HG02981 (cell line): ENCODE results near the gene DUOX2.
"Not testable (repeated sequence)": the region's sequence is repeated elsewhere in the genome, so short reads cannot be mapped to it uniquely, and the experiment has no call there.

Source experiments
- ATAC-seq: cut with Tn5 transposase; IDR thresholded peaks from one replicate; pipeline ENCODE4 v1.9.1; 2021; ENCODE audit warnings: mild to moderate bottlenecking, moderate library complexity; ENCODE audit not compliant: unreplicated experiment

The DUOX2 gene

DNA sequence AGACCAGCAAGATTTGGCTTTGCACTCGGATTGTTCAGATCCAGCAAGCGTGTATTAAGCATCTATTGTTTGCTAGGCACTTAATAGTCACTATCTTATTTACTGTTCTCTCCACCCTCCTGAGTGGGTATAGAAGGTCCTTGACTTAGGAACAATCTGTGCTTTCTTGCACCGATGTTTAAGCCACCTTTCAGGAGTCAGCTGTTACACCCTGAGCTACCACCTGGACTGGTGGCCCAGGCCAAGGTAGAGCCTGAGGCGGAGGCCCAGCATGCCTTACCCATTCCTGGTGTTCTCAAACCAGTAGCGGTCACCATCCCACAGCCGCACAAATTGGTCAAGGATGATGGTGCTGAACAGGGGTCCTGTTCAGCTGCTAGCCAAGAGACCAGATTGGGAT lies 25.8 kb upstream of the DUOX2 start:
- ATAC-seq, result no peak

GRCh38 chr15:45138814-45139765 lies 25.1 kb upstream of the DUOX2 start:
- ATAC-seq, result no peak

DNA sequence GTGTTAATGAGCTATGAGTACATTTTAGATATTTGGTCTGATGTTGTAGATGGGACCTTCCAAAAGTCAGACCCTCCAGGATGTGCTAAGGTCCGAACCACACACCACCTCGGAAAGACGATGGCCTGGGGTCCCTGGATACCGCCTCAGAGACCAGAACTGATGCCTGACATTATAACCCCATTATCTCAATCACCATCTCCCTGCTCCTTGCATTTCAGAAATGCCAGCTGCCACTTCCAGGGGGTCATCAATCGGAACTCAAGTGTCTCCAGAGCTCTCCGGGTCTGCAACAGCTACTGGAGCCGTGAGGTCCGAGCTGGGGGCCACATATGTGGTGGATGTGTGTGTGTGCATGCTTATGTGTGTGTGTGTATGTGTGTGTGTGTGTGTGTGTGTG lies 23.7 kb upstream of the DUOX2 start:
- ATAC-seq, result no peak

GRCh38 chr15:45136378-45136764 lies 22.4 kb upstream of the DUOX2 start:
- no peak for ATAC-seq

- ATAC-seq, result not testable (repeated sequence)
These were observed 21.9 kb upstream of the DUOX2 start for GRCh38 chr15:45135705-45136377.

- ATAC-seq, result no peak
These were observed 21.0 kb upstream of the DUOX2 start for GRCh38 chr15:45134682-45135604.

DNA sequence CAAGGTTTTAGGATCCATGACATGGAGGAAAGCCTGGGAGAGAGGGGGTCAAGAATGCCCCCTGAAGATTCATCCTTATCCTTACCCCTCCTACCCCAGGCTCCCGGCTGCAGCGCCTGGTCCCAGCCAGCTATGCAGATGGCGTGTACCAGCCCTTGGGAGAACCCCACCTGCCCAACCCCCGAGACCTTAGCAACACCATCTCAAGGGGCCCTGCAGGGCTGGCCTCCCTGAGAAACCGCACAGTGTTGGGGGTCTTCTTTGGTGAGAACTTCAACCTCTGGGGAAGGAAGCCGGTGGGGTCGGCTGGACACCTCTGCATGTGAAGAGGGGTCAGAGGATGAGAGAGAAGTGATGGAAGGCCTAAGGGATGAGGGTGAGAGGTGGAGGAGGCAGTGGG lies 20.1 kb upstream of the DUOX2 start:
- no peak for ATAC-seq

- no peak for ATAC-seq
These were observed 19.6 kb upstream of the DUOX2 start for GRCh38 chr15:45133561-45133920.

GRCh38 chr15:45132844-45133560 lies 19.0 kb upstream of the DUOX2 start:
- ATAC-seq, result no peak

GRCh38 chr15:45131510-45131909 lies 17.5 kb upstream of the DUOX2 start:
- ATAC-seq, result no peak

- ATAC-seq, result no peak
These were observed 16.5 kb upstream of the DUOX2 start for GRCh38 chr15:45130291-45131000.

DNA sequence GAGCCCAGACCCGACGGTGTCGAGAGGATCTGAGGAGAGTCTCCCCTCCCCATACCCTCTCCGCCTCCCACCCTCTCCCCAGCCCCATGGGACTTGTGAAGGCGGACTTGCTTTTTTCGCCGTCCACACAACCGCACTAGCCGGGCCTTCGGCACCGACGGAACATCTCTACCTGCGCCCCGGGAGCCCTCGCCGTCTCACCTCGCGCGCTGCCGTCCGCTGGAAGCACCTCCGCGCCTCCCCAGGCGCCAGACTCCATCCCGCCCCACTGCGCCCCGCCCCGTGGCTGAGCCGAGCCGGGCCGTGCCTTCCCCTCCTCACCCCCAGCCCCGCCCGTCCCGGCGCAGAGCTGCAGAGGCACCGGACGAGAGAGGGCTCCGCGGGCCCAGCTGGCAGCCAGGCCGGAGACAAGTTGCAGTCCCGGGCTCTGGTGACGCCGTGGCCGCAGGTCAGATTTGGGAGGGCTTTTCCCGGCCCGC lies 15.7 kb upstream of the DUOX2 start, which contains the start of the genes DUOX1 and DUOXA1:
TSS of gene DUOX1 (plus strand) at position 344 of the 479 bp plus-strand sequence. CDS start 1,973 bp downstream, outside the sequence.
TSS of gene DUOXA1 (minus strand) at position 229 of the 479 bp plus-strand sequence. CDS start 6,865 bp downstream, outside the sequence.
- ATAC-seq, result no peak

DNA sequence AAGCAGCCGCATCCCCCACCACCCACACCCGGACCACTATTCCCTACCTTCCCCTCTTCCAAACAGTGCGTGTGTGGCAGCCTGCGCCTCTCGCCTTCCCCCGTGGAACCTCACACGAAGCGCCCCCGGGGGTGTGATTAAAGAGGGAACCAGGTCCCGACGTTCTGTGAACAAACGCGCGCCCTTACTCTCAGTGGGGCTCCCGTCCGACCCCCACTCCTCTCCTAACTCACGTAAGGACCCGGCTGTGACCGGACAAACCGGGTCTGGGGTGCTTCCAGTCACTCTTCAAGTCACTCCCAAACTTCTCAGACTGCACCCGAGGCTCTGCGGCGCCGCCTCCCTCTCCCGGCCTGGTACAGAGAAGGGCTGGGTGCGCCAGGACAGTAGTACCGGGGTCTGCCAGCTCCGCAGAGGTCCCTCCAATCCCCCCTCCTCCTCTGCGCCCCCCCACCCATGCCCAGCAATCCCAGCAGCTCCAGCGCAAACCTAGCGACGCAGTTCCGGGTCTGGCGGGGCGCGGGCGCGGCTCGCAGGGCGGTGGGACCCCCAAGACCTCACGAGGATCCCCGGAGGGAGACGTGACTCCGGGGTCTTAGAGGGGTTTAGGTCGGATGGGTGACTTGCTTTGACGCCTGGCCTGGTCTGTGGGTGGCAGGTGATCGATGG lies 15.1 kb upstream of the DUOX2 start:
- ATAC-seq, result no peak

DNA sequence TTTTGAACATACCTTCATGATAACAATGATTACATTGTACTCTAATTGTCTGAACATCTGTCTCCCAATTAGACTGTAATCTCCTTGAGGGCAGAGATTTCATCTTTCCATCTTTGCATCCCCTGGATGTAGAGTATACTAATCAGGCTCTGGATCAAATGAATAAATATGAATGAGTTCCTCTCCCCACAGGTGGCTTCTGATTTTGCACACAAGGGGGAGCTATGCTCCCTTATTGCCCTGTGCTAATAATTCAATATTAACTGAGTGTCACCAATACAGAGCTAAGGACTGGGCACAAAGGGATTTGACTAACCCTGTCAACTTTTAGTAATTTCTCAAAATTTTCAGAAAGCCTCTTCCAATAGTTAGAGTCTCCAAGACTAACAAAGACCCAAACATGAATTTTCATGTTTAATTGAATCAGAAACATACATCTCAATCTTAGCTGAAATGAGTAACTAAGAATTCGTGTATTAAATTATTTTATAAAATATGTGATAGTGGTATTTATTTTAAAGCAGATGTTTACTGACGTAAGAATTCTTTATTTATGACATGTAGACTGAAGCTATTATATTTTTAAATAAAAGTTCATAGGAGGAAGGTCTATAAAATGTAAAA lies 12.7 kb upstream of the DUOX2 start:
- ATAC-seq, result no peak

GRCh38 chr15:45123397-45123796 lies 9.4 kb upstream of the DUOX2 start:
- ATAC-seq, result no peak

DNA sequence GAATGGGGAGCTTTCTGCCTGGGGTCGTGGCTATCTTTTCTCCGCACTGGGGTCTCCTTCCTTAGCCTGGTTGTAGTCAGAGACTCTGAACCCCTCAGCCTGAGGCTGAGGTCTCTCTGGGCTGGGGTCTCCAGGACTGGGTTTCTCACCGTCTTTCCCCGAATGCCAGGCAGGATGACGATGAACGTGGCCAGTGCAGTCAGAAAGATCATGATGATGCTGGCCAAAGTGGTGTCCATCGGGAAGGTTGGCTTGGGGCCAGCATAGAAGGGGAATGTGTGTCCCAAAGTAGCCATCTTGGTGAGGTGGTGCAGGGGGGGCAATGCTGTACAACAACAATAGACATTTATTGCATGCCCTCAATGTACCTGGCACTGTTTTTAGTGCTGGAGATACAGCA lies 8.7 kb upstream of the DUOX2 start:
- no peak for ATAC-seq

DNA sequence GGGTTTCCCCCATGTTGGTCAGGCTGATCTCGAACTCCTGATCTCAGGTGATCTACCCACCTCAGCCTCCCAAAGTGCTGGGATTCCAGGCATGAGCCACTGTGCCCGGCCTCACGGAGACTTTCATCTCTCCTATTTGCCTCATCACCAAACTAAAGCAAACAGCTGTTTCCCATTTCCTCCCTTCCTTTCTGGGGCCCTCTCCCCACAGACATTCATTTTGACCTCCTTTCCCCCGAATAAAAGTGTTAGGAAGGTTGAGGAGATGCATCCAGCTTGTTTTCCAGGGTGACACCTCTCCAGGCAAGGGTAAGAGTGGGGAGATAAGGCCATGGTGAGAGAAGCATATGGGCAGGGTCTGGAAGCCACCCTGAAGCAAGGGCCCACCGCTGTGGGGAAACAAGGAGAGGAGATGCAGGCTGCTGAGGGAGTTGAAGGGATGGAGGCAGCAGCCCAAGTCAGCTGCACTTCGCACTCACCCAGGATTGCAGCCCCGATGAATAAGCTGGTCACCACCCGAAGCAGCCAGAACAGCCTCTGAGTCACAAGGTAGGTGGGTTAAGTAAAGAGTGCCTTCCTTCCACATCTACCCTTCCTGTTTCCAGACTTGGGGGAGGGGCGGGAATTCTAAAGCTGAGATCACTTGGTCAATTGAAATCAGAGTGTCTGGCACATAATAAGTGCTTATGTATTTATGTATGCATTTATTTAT lies 7.9 kb upstream of the DUOX2 start:
- ATAC-seq, result no peak

GRCh38 chr15:45121020-45121419 lies 7.0 kb upstream of the DUOX2 start:
- no peak for ATAC-seq
